HG02938 (cell line): ENCODE results near the gene SIGLEC1.

Source experiments
- ATAC-seq: cut with Tn5 transposase; IDR thresholded peaks from one replicate; pipeline ENCODE4 v1.9.1; 2021; ENCODE audit warnings: mild to moderate bottlenecking, moderate library complexity; ENCODE audit not compliant: unreplicated experiment

Gene SIGLEC1

DNA sequence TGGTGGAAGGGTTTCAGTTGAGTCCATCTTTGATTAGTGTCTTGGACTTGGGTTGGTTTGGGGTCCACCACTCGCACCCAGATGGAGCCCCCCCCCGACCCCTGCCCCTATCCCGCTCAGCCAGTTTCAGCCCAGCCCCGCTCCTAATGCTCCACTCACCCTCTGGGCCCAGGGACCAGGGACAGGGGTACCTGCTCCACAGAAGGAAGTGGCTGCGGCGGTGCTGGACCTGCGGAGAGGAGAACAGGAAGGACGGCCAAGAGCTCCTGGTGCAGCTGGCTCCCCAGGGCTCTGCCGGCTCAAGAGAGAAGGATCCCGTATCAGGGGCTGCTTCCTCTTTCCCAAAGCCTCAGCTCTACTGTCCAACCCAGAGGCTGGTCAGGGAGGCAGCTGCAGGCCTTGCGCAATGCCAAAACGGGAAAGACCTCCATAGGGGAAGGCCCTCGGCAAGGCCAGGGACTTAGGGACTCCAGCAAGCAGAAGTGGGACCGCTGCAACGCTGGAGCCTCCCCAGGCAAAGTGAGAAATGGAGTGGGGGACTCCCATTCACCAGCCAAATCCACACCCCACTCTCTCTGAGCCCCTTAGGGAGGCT, at the start of gene SIGLEC1:
Gene SIGLEC1 (minus strand): TSS at position 322 of the 595 bp plus-strand sequence. CDS start 5,472 bp downstream, outside the sequence.
- no peak for ATAC-seq

DNA sequence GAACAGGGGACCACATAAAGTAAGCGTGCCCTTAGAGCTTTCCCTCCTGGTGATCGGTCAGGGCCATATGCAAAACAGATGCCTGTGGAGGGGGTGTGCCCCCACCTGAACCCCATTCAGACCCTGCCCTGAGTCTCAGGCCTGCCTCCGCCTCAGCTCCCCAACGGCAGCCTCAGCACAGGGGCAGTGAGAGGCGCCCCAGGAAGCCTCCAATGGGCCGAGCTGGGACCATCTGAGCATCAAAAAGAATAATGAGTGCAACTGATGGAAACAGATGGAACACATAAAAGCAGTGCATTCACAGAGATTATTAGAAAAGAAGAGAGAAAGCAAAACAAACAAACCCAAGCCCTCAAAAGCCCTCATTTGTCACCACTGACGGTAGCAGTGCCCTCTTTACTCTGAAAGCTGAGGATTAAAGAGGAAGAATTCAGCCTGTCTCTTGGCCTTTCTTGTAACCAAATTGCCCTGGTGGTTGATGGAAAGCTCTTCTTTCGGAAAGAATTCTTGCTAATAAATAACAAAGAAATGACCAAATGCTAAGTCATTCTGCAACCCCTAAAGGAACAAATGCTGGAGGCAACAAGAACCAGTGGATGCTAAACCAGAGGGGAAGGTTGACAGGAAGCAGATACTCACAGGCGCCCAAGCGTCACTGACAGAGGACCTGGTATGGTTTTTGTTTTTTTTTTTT, 48.4 kb upstream of the SIGLEC1 start:
- no peak for ATAC-seq

GRCh38 chr20:3759884-3760283, 47.5 kb upstream of the SIGLEC1 start:
- no peak for ATAC-seq

DNA sequence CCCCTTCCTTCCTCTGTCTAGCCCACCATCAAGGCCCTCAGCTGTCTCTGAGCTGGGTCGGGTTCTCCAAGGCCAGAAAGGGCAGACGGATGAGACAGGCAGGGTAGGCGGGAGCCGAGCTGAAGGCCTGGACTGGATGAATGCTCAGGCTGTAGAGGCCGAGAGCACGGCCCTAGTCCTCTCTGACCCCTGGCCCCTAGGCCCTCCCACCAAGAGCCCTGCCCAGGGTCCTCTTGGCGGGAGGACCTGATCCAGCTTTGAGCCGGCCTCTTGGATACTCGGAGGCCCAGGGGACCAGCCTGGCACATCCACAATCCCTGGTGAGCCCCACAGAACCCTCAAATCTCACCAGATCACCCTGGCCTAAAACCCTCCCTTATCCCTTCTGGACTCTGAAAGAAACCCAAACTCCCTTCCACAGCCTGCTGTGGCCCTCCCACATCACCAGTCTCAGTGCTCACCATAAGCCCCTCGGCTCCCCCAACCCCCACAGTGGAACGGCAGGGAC, 47.0 kb upstream of the SIGLEC1 start:
- ATAC-seq: no peak

DNA sequence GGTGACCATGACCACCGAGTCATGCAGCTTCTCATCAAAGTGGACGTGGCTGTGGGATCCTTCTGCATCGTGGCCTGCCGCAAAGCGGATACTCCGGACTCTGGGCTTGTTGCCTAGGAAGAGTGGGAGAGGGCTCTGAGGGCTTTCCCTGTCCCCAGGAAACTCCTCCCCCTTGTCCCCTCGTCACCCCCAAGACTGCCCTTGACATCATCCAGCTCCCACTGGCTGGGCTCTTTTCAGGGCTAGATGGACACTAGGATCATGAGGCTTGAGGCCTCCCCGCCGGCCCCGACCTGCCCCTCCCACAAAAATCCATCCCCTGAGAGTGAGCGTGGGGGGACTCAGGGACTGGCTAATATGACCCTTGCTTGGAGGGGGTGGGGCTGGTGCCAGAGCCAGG, 46.2 kb upstream of the SIGLEC1 start:
- no peak for ATAC-seq

GRCh38 chr20:3757268-3757667, 44.9 kb upstream of the SIGLEC1 start:
- no peak for ATAC-seq

DNA sequence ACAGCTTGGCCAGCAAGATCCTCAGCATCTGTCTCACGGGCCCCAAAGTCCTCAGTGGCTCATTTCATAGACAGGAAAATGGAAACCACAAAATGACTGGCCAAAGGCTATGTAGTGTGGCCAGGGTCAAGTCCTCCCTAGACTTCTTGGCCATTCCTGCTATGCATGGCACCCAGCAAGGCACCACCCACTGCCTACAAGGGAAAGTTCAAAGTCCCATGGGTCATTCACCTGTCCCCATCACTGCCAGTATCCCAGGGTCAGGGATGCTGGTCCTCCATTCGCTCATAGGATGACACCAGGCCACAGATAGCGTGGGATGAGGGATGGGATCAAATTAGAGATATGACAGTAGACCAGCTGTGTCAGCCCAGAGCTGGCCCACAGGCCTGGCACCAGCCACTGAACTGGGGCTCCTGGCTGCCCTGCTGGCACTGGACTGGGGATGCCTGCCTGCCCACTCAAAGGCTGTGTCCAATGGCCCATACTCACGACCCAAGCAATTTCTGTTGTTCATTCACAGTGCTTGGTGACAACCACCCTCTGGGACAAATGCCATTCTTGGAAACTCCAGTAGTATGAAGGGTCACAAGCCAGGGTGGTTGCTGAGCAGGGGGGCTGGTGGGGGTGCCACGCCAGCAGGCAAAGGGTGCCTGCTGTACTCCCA, 43.5 kb upstream of the SIGLEC1 start:
- ATAC-seq: no peak

- no peak for ATAC-seq
Measured at GRCh38 chr20:3755269-3755668, 42.9 kb upstream of the SIGLEC1 start.

DNA sequence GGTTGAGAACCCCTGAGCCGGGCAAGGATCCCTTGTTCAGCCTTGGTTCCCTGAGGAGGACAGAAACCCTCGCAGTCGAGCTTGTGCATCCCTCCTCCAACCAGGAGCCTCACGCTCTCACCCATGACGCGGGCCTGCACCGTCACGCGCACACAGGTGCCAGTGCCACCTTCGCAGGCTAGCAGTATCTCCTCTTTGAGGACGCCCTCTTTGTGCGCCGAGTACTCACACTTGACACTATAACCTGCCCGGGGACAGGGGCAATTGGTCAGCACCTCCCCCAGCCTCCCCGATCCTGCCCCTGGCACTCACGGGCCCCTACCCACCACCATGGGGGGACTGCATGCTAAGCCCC, 41.9 kb upstream of the SIGLEC1 start:
- no peak for ATAC-seq

- no peak for ATAC-seq
Measured at GRCh38 chr20:3753501-3754275, 41.3 kb upstream of the SIGLEC1 start.

DNA sequence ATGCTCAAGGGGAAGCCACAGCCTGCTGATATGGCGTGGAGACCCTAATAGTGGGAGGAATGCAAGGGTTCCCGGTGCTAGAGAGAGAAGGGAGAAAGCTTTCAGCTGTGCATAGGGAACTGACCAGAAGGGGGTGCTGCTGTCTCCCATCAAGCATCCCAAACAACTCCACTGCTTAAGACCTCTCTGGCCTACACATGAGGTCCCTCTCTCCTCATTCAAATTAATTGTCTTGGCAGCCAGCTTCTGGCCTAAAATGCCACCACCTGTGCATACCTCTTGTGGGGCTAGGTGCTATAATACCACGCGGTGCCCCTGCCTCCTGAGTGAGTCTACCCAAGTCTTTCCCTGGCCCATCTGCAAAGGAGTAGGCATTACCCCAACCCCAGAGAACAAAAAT, 40.7 kb upstream of the SIGLEC1 start:
- ATAC-seq: no peak

DNA sequence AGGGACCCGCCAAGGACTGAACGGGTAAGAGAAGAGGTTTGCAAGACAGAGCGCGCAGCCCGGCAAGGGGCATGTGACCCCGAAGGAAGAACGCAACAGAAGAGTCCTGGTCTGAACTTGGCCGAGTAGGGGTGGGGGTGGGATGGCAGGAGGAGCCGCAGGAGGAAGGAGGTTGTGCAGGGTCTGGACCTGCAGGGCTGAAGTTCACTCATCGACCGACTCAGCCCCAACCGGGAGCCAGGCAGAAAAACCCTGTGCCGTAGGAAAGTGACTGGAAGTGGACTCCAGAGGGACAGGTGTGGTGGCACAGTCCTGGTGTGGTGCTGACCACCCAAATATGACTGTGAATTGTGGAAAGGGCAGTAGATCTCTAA, 40.0 kb upstream of the SIGLEC1 start:
- no peak for ATAC-seq

GRCh38 chr20:3751675-3752385, 39.4 kb upstream of the SIGLEC1 start:
- ATAC-seq: no peak

DNA sequence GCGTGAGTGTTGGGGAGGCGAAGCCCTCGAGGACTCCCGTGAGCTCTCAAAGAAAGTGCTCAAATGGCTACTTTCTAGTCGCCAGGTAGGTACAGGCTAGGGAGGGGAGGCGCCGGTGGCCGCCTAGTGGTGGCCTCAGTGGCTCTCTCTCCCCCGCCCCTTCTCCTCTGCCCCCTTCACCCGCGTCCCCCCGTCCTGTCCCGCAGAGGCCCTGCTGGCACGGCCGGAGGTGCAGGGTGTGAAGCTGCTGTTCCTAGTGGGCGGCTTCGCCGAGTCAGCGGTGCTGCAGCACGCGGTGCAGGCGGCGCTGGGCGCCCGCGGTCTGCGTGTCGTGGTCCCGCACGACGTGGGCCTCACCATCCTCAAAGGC, 38.9 kb upstream of the SIGLEC1 start:
- ATAC-seq: no peak

DNA sequence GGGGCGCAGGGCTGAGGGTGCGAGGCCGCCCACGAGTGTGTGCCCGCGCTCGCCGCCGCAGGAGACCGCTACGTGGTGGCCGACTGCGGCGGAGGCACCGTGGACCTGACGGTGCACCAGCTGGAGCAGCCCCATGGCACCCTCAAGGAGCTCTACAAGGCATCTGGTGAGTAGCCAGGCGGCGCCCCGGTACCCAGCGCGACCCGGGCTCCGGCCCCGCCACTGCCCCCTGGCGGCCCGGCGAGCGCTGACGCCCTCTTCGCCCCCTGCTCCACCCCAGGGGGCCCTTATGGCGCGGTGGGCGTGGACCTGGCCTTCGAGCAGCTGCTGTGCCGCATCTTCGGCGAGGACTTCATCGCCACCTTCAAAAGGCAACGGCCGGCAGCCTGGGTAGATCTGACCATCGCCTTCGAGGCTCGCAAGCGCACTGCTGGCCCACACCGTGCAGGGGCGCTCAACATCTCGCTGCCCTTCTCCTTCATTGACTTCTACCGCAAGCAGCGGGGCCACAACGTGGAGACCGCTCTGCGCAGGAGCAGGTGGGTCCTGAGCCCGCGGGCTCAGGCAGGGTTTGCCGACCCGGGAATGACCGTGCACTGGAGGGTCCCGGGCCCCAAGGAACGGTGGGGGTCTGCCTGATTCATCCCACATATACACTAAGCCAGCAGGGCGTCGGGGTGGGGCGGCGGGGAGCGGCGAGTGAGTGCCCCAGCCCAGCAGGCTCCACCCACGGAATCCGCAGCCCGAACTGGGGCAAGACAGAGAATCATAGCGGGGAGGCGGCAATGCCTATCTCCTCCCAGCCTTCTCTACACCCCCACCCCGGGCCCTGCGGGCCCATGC, 37.5 kb upstream of the SIGLEC1 start:
- no peak for ATAC-seq

DNA sequence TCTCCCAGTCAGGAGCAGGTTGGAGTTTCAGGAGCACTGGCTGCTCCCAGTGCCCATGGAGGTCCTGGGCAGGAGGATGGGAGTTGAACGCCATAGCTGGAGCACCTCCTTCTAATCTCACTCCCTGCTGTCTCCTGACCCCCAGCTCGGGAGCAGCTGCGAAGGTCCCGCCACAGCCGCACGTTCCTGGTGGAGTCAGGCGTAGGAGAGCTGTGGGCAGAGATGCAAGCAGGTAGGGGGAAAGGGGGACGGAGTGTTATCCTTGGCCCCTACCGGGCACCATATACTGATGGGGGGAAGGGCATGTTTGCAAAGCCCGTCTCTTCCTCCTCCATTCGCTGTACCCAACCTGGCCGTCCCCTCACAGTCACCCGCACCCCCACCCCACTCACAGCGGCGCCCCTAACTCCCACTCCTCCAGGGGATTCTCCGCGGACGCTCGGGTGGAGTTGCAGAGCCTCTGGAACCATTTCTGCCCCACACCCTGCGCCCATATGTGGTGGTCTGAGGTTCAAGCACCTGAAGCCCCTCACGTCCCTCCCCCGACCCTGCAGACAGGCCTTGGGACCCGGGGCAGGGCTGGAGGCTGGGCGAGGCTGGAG, 36.8 kb upstream of the SIGLEC1 start:
- ATAC-seq: no peak

DNA sequence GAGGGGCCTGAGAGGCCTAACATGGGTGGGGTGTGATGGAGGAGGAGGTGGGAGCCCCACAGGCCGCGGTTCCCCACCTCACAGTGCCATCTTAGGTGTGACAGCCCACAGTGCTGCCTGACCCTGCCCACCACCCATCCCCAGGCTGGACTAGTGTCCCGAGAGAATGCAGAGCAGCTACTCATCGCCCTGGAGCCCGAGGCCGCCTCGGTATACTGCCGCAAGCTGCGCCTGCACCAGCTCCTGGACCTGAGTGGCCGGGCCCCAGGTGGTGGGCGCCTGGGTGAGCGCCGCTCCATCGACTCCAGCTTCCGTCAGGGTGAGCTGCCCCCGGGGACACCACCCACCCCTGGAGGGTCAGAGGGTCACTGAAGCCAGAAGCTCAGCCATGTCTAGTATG, 35.7 kb upstream of the SIGLEC1 start:
- no peak for ATAC-seq

- no peak for ATAC-seq
Measured at GRCh38 chr20:3747471-3747870, 35.1 kb upstream of the SIGLEC1 start.

DNA sequence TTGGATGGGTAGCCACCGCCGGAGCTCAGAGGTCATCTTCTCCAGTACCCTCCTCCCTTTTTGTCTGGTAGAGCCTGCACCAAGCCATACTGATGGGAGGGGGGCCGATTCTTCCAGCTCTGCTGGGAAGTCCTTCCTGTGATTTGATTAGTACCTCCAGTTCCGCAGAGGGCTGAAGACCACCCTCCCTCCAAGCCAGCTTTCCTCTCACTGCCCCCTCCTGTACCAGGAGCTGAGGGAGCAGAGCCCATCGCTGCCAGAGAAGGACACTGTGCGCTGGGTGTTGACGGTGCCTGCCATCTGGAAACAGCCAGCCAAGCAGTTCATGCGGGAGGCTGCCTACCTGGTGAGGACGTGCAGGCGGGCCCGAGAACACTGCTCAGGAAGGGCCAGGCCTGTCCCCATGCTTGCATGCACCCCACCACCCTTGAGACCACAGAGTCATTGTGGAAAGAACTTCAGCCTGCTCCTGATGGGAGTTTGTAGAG, 33.3 kb upstream of the SIGLEC1 start:
- no peak for ATAC-seq
